ENCODE data around the gene PLCH2. TPM values are rescaled to one million over a fixed set of nuclear protein-coding genes. Genes with fewer than 3 reads are reported as not detected.

The PLCH2 gene
- total RNA-seq, 2 experiments from 2014 or later, result 1.4 to 2.2 TPM

GRCh38 chr1:2479618-2480017, 3.5 kb downstream of the PLCH2 start:
- H3K9me2 ChIP-seq (ENCODE audit: insufficient read depth, low read length), result no peaks in the 10 kb centered on the region
- intact Hi-C loops (cut with micrococcal nuclease; ENCODE audit: unreplicated experiment), result no loop called here
- no peaks in the 10 kb centered on the region for H3K79me2 ChIP-seq (ENCODE audit: insufficient read depth, low read depth, low read length)
- ChIA-PET CTCF (ENCODE audit: unreplicated experiment) (no interaction called here), POLR2A (no interaction called here)
- DNase-seq (ENCODE audit: low spot score), result no peak
- TF ChIP-seq EZH2phosphoT487 (IDR thresholded peaks at IDR 0.05; ENCODE audit: borderline replicate concordance, low read depth, low read length), result no peak
- no peak for TF ChIP-seq CTCF (conservative IDR thresholded peaks at IDR 0.05; ENCODE audit: low read length)
- H3K9me3 ChIP-seq (ENCODE audit: low read length), result no peaks in the 10 kb centered on the region
- no peaks in the 10 kb centered on the region for H3K4me1 ChIP-seq (ENCODE audit: insufficient read depth, low read length, poor library complexity, severe bottlenecking)
- no peak overlapping the region for H3K27ac ChIP-seq (ENCODE audit: low read depth, low read length, poor library complexity, severe bottlenecking)
- no peak overlapping the region for H3K4me2 ChIP-seq (ENCODE audit: low read length)
- no peaks in the 10 kb centered on the region; the same call in 1 of the 2 replicates for H4K20me1 ChIP-seq (ENCODE audit: insufficient read depth, low read length)
- no peaks in the 10 kb centered on the region for H3K36me3 ChIP-seq (ENCODE audit: insufficient read depth, low read length)
- H2AFZ ChIP-seq (ENCODE audit: low read length), result no peak overlapping the region
- BruUV-seq (replicated peaks), result no TSS peak
- H3K4me3 ChIP-seq (ENCODE audit: low read depth, low read length, poor library complexity, severe bottlenecking), result no peak overlapping the region

- H3K4me1 ChIP-seq (ENCODE audit: insufficient read depth, low read length, poor library complexity, severe bottlenecking), result no peaks in the 10 kb centered on the region
- H2AFZ ChIP-seq (ENCODE audit: low read length), result no peak overlapping the region
- BruUV-seq (replicated peaks), result no TSS peak
- H3K4me2 ChIP-seq (ENCODE audit: low read length), result no peak overlapping the region
- no peaks in the 10 kb centered on the region for H3K9me2 ChIP-seq (ENCODE audit: insufficient read depth, low read length)
- ChIA-PET POLR2A (no interaction called here), CTCF (ENCODE audit: unreplicated experiment) (no interaction called here)
- intact Hi-C loops (cut with micrococcal nuclease; ENCODE audit: unreplicated experiment), result no loop called here
- no peak for DNase-seq (ENCODE audit: low spot score)
- no peaks in the 10 kb centered on the region for H3K79me2 ChIP-seq (ENCODE audit: insufficient read depth, low read depth, low read length)
- TF ChIP-seq EZH2phosphoT487 (IDR thresholded peaks at IDR 0.05; ENCODE audit: borderline replicate concordance, low read depth, low read length) (no peak), CTCF (conservative IDR thresholded peaks at IDR 0.05; ENCODE audit: low read length) (no peak)
- no peaks in the 10 kb centered on the region for H3K36me3 ChIP-seq (ENCODE audit: insufficient read depth, low read length)
- no peak overlapping the region for H3K27ac ChIP-seq (ENCODE audit: low read depth, low read length, poor library complexity, severe bottlenecking)
- no peak overlapping the region for H3K4me3 ChIP-seq (ENCODE audit: low read depth, low read length, poor library complexity, severe bottlenecking)
- no peaks in the 10 kb centered on the region; the same call in 1 of the 2 replicates for H4K20me1 ChIP-seq (ENCODE audit: insufficient read depth, low read length)
- H3K9me3 ChIP-seq (ENCODE audit: low read length), result no peaks in the 10 kb centered on the region
Observed at GRCh38 chr1:2480236-2480985, 4.3 kb downstream of the PLCH2 start.

GRCh38 chr1:2480986-2481364, 4.9 kb downstream of the PLCH2 start:
- H3K4me2 ChIP-seq (ENCODE audit: low read length), result no peak overlapping the region
- H3K4me1 ChIP-seq (ENCODE audit: insufficient read depth, low read length, poor library complexity, severe bottlenecking), result no peaks in the 10 kb centered on the region
- H3K36me3 ChIP-seq (ENCODE audit: insufficient read depth, low read length), result no peaks in the 10 kb centered on the region
- ChIA-PET POLR2A (no interaction called here), CTCF (ENCODE audit: unreplicated experiment) (no interaction called here)
- BruUV-seq (replicated peaks), result no TSS peak
- no peak for DNase-seq (ENCODE audit: low spot score)
- no peak overlapping the region for H3K27ac ChIP-seq (ENCODE audit: low read depth, low read length, poor library complexity, severe bottlenecking)
- H3K4me3 ChIP-seq (ENCODE audit: low read depth, low read length, poor library complexity, severe bottlenecking), result no peak overlapping the region
- H3K9me2 ChIP-seq (ENCODE audit: insufficient read depth, low read length), result no peaks in the 10 kb centered on the region
- intact Hi-C loops (cut with micrococcal nuclease; ENCODE audit: unreplicated experiment), result no loop called here
- TF ChIP-seq CTCF (conservative IDR thresholded peaks at IDR 0.05; ENCODE audit: low read length) (no peak), EZH2phosphoT487 (IDR thresholded peaks at IDR 0.05; ENCODE audit: borderline replicate concordance, low read depth, low read length) (no peak)
- H4K20me1 ChIP-seq (ENCODE audit: insufficient read depth, low read length), result no peaks in the 10 kb centered on the region; the same call in 1 of the 2 replicates
- no peaks in the 10 kb centered on the region for H3K79me2 ChIP-seq (ENCODE audit: insufficient read depth, low read depth, low read length)
- no peak overlapping the region for H2AFZ ChIP-seq (ENCODE audit: low read length)
- no peaks in the 10 kb centered on the region for H3K9me3 ChIP-seq (ENCODE audit: low read length)
